Keratinocyte (primary cell): ENCODE results near the gene AMMECR1. TPM values are rescaled to one million over a fixed set of nuclear protein-coding genes. Genes with fewer than 3 reads are reported as not detected.

Experiments
- DNase-seq: peaks from one replicate; pipeline ENCODE4 v3.0.0-alpha.2; 2011; ENCODE audit warnings: low read depth, missing footprints, low spot score
- FAIRE-seq: peaks from 2 replicates; lab custom pipeline; 2011; peaks lifted over from hg19 to GRCh38; lab: Jason Lieb, UNC
- H2AFZ ChIP-seq: 2 replicates; pipeline ENCODE4 v1.6.0; 2012; ENCODE audit warnings: low read length, control low read depth, inconsistent platforms; ENCODE audit not compliant: control insufficient read depth
- H3K27ac ChIP-seq: 2 replicates; pipeline ENCODE4 v1.5.1; 2011; ENCODE audit warnings: low read length; ENCODE audit not compliant: control insufficient read depth, insufficient read depth
- H3K27me3 ChIP-seq: 3 replicates; pipeline ENCODE4 v1.6.0; 2011; ENCODE audit warnings: low read length; ENCODE audit not compliant: control insufficient read depth, insufficient read depth; ENCODE audit errors: extremely low read depth
- H3K36me3 ChIP-seq, 2 experiments: 2 replicates in 1 of 2; 3 replicates in 1 of 2; pipeline ENCODE4 v1.5.1; 2011; ENCODE audit warnings: low read length in 2 of 2, mild to moderate bottlenecking in 1 of 2; ENCODE audit not compliant: control insufficient read depth in 2 of 2, insufficient read depth in 2 of 2; ENCODE audit errors: extremely low read depth in 1 of 2
- H3K4me1 ChIP-seq: 3 replicates; pipeline ENCODE4 v1.5.1; 2011; ENCODE audit warnings: low read length; ENCODE audit not compliant: control insufficient read depth, insufficient read depth; ENCODE audit errors: extremely low read depth
- H3K4me2 ChIP-seq: 3 replicates; pipeline ENCODE4 v1.6.0; 2011; ENCODE audit warnings: low read depth, low read length; ENCODE audit not compliant: control insufficient read depth, insufficient read depth; ENCODE audit errors: extremely low read depth
- H3K4me3 ChIP-seq, 3 experiments: fragments of 200-600 bp in 1 of 3; sonication (generic) in 1 of 3; 2 replicates in 2 of 3; 3 replicates in 1 of 3; pipeline ENCODE4 v1.5.1; 2011 to 2016; ENCODE audit warnings: low read length in 3 of 3, mild to moderate bottlenecking in 3 of 3, control low read depth in 2 of 3, inconsistent platforms in 1 of 3, low read depth in 1 of 3, mixed read lengths in 1 of 3, mixed run types in 1 of 3, moderate library complexity in 1 of 3; ENCODE audit not compliant: control insufficient read depth in 2 of 3, insufficient read depth in 2 of 3; ENCODE audit errors: extremely low read depth in 1 of 3
- H3K79me2 ChIP-seq: 2 replicates; pipeline ENCODE4 v1.6.0; 2012; ENCODE audit warnings: low read length; ENCODE audit not compliant: control insufficient read depth, insufficient read depth
- H3K9ac ChIP-seq: 3 replicates; pipeline ENCODE4 v1.6.0; 2011; ENCODE audit warnings: low read length; ENCODE audit not compliant: control insufficient read depth, insufficient read depth; ENCODE audit errors: extremely low read depth
- H3K9me1 ChIP-seq: 3 replicates; pipeline ENCODE4 v1.6.0; 2011; ENCODE audit warnings: low read length; ENCODE audit not compliant: control insufficient read depth, insufficient read depth; ENCODE audit errors: extremely low read depth
- H3K9me3 ChIP-seq: 2 replicates; pipeline ENCODE4 v1.5.1; 2012; ENCODE audit warnings: low read depth, low read length; ENCODE audit not compliant: control insufficient read depth
- H4K20me1 ChIP-seq: 3 replicates; pipeline ENCODE4 v1.6.0; 2011; ENCODE audit warnings: low read length; ENCODE audit not compliant: control insufficient read depth, insufficient read depth; ENCODE audit errors: extremely low read depth
- EZH2 ChIP-seq: IDR thresholded peaks from one replicate; pipeline ENCODE4 v1.6.1; 2012; ENCODE audit warnings: inconsistent platforms, mild to moderate bottlenecking, low read length, moderate library complexity
- dilution Hi-C: fragments of 300-500 bp; cut with MboI; formaldehyde crosslinking; loops from one replicate; pipeline ENCODE4 v1.7.0; 2020; ENCODE audit warnings: low sequenced_read_pairs; ENCODE audit not compliant: extremely low pct_ligation_motif_present
- polyA plus RNA-seq, 5 experiments: library from polyadenylated mRNA; depleted of rRNA in 3 of 5; stranded (reverse) in 3 of 5; stranded (forward) in 1 of 5; unstranded in 1 of 5; fragments of >200 nt; gene quantifications; 1 replicate in 1 of 5; 2 replicates in 3 of 5; 3 replicates in 1 of 5; pipeline versions ENCODE4 v1.2.1 to v1.2.3, GENCODE V29; 2011 to 2012; ENCODE audit warnings: missing spikeins in 2 of 5, low read depth in 1 of 5, low replicate concordance in 1 of 5
- TF ChIP-seq, protein P1 (sequence below), 3 experiments: IDR thresholded peaks in 1 of 3; conservative IDR thresholded peaks in 1 of 3; optimal IDR thresholded peaks in 1 of 3; 2 replicates in 2 of 3; 3 replicates in 1 of 3; pipeline versions ENCODE3 to v1.5.1; 2011; ENCODE audit warnings: low read length in 3 of 3, mild to moderate bottlenecking in 3 of 3, moderate library complexity in 2 of 3, control low read depth in 1 of 3, inconsistent platforms in 1 of 3; ENCODE audit not compliant: insufficient read depth in 2 of 3; ENCODE audit errors: extremely low read depth in 1 of 3

Gene AMMECR1
- polyA plus RNA-seq, 1 donor (not counting 4 experiments of a cell fraction or from before 2014, with no cell fraction given), result 15.5 TPM

- TF ChIP-seq, protein P1, sequence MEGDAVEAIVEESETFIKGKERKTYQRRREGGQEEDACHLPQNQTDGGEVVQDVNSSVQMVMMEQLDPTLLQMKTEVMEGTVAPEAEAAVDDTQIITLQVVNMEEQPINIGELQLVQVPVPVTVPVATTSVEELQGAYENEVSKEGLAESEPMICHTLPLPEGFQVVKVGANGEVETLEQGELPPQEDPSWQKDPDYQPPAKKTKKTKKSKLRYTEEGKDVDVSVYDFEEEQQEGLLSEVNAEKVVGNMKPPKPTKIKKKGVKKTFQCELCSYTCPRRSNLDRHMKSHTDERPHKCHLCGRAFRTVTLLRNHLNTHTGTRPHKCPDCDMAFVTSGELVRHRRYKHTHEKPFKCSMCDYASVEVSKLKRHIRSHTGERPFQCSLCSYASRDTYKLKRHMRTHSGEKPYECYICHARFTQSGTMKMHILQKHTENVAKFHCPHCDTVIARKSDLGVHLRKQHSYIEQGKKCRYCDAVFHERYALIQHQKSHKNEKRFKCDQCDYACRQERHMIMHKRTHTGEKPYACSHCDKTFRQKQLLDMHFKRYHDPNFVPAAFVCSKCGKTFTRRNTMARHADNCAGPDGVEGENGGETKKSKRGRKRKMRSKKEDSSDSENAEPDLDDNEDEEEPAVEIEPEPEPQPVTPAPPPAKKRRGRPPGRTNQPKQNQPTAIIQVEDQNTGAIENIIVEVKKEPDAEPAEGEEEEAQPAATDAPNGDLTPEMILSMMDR (optimal IDR thresholded peaks at IDR 0.05 in 1 of 3, IDR thresholded peaks at IDR 0.05 in 1 of 3, conservative IDR thresholded peaks at IDR 0.05 in 1 of 3; ENCODE audit: extremely low read depth in 1 of 3, insufficient read depth in 2 of 3, low read length in 3 of 3), result no peak
- no peak for TF ChIP-seq EZH2
- Histone ChIP-seq H3K27me3 (no peaks in the 10 kb centered on the region), H3K9me3 (no peaks in the 10 kb centered on the region), H3K36me3 (peaks cover 2 to 3% of the 10 kb centered on the region in 2 experiments), H2AFZ (no peak overlapping the region), H3K4me3 (no peak overlapping the region), H3K9ac (no peak overlapping the region), H4K20me1 (no peaks in the 10 kb centered on the region), H3K79me2 (no peaks in the 10 kb centered on the region), H3K4me2 (no peak overlapping the region), H3K9me1 (no peaks in the 10 kb centered on the region), H3K4me1 (no peaks in the 10 kb centered on the region), H3K27ac (no peak overlapping the region)
- dilution Hi-C loops, result no loop called here
- FAIRE-seq (no peak), DNase-seq (no peak)
Observed at GRCh38 chrX:110194977-110195376, 122.9 kb downstream of the AMMECR1 start.

DNA sequence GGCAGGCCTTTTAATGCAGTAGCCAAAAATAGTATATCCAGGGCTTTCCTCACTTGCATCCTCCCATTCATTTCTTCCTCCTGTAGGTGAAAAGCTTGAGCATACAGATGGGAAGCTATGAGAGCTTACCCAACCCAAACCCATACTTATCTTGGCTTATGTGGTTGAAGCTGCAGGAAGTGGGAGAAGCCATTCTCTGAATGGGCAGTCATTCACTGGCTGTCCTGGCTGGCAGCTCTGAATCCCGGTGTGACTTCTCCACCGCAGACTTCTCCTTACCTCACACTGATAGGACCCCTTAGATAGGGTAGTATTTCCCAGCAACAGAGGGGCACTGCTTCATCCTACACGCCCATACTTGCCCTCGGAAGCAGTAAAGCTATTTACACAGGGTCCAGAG, 125.4 kb downstream of the AMMECR1 start:
- no peaks in the 10 kb centered on the region for H4K20me1 ChIP-seq

More for the DNA sequence above, 125.4 kb downstream of the AMMECR1 start:
- Histone ChIP-seq H3K9ac (no peak overlapping the region), H3K27ac (no peak overlapping the region), H3K4me2 (no peak overlapping the region), H3K4me3 (no peak overlapping the region), H3K4me1 (no peaks in the 10 kb centered on the region), H3K36me3 (no peaks in the 10 kb centered on the region), H3K9me3 (no peaks in the 10 kb centered on the region), H3K79me2 (no peaks in the 10 kb centered on the region), H2AFZ (no peak overlapping the region), H3K9me1 (no peaks in the 10 kb centered on the region), H3K27me3 (no peaks in the 10 kb centered on the region)
- TF ChIP-seq EZH2, result no peak
- TF ChIP-seq, protein P1 (optimal IDR thresholded peaks at IDR 0.05 in 1 of 3, IDR thresholded peaks at IDR 0.05 in 1 of 3, conservative IDR thresholded peaks at IDR 0.05 in 1 of 3; ENCODE audit: extremely low read depth in 1 of 3, insufficient read depth in 2 of 3, low read length in 3 of 3), result no peak
- DNase-seq, result no peak
- dilution Hi-C loops, result no loop called here
- FAIRE-seq, result no peak
